HCT116 (cell line): Measurements from ENCODE around the gene RGCC. TPM values are rescaled to one million over a fixed set of nuclear protein-coding genes. Genes with fewer than 3 reads are reported as not detected.

Experiments
- ATAC-seq: fragments of 200-7000 bp; cut with Tn5 transposase; 2 replicates; pipeline ENCODE4 v1.9.1; 2020; ENCODE audit warnings: mild to moderate bottlenecking, moderate library complexity
- BruUV-seq: library from RNA; stranded (reverse); fragments of 400-500 nt; replicated peaks from 2 replicates; lab custom pipeline; 2021; lab: Mats Ljungman, UMichigan
- CTCF ChIA-PET: fragments of 300-600 bp; sonication (Branson Sonifier 250); formaldehyde crosslinking; loops from one replicate; lab custom pipeline; 2021; ENCODE audit warnings: antibody characterized with exemption; lab: Charles Lee
- POLR2A ChIA-PET: fragments of 300-600, 350-600 bp; sonication (Branson Sonifier 250); formaldehyde crosslinking; loops from one replicate; lab custom pipeline; 2021; ENCODE audit warnings: antibody characterized with exemption; lab: Charles Lee
- RAD21 ChIA-PET, 2 experiments: fragments of 300-600 bp; sonication (Branson Sonifier 250); formaldehyde crosslinking; loops; one replicate each; lab custom pipeline; 2023; ENCODE audit warnings: low total read pairs in 2 of 2; ENCODE audit not compliant: uncharacterized antibody in 2 of 2, unreplicated experiment in 2 of 2, low non-redundant PET in 1 of 2; lab: Charles Lee
- DNase-seq: peaks from one replicate; pipeline ENCODE4 v3.0.0-alpha.2; 2010; ENCODE audit warnings: low read depth, low spot score
- H2AFZ ChIP-seq: fragments of 200-600 bp; shearing (Covaris generic), sonication (generic); 2 replicates; pipeline ENCODE4 v1.6.1; 2017; ENCODE audit warnings: low read depth, mixed run types, mixed read lengths, antibody characterized with exemption, low read length; ENCODE audit not compliant: poor library complexity, severe bottlenecking
- H3K27ac ChIP-seq: 2 replicates; pipeline ENCODE4 v1.5.1; 2012; ENCODE audit warnings: low read depth, low read length
- H3K27me3 ChIP-seq: fragments of 200-600 bp; sonication (generic); 2 replicates; pipeline ENCODE4 v1.6.1; 2016; ENCODE audit warnings: mixed run types, low read length, mixed read lengths; ENCODE audit not compliant: insufficient read depth
- H3K36me3 ChIP-seq, 2 experiments: fragments of 200-500 bp in 1 of 2; fragments of 200-600 bp in 1 of 2; sonication (Bioruptor generic) in 1 of 2; sonication (generic) in 1 of 2; 2 replicates each; pipeline versions ENCODE4 v1.5.1 to v1.6.1; 2014 to 2016; ENCODE audit warnings: low read length in 2 of 2, inconsistent platforms in 1 of 2, mixed read lengths in 1 of 2, mixed run types in 1 of 2; ENCODE audit not compliant: insufficient read depth in 2 of 2, control insufficient read depth in 1 of 2
- H3K4me1 ChIP-seq, 2 experiments: fragments of 200-600 bp in 1 of 2; sonication (generic) in 1 of 2; 2 replicates each; pipeline versions ENCODE4 v1.5.1 to v1.6.1; 2012 to 2017; ENCODE audit warnings: low read length in 2 of 2, inconsistent platforms in 1 of 2, mild to moderate bottlenecking in 1 of 2, mixed read lengths in 1 of 2, mixed run types in 1 of 2, moderate library complexity in 1 of 2; ENCODE audit not compliant: insufficient read depth in 2 of 2, control insufficient read depth in 1 of 2
- H3K4me2 ChIP-seq: fragments of 200-600 bp; sonication (generic); 2 replicates; pipeline ENCODE4 v1.6.1; 2017; ENCODE audit warnings: mixed run types, low read length, mixed read lengths
- H3K4me3 ChIP-seq, 2 experiments: fragments of 200-600 bp in 1 of 2; sonication (generic) in 1 of 2; replicated peaks in 1 of 2; 2 replicates each; pipeline ENCODE4 v1.5.1; 2011 to 2016; ENCODE audit warnings: low read length in 2 of 2, control low read depth in 1 of 2, low read depth in 1 of 2, mild to moderate bottlenecking in 1 of 2, mixed read lengths in 1 of 2, mixed run types in 1 of 2
- H3K79me2 ChIP-seq: fragments of 200-600 bp; sonication (generic); 2 replicates; pipeline ENCODE4 v1.6.1; 2017; ENCODE audit warnings: mild to moderate bottlenecking, mixed run types, low read length, moderate library complexity, mixed read lengths; ENCODE audit not compliant: insufficient read depth
- H3K9ac ChIP-seq: fragments of 200-600 bp; sonication (generic); 2 replicates; pipeline ENCODE4 v1.6.1; 2016; ENCODE audit warnings: low read length, mixed read lengths
- H3K9me2 ChIP-seq: fragments of 200-600 bp; sonication (generic), shearing (Covaris generic); 2 replicates; pipeline ENCODE4 v1.6.1; 2017; ENCODE audit warnings: mixed run types, mild to moderate bottlenecking, moderate library complexity; ENCODE audit not compliant: insufficient read depth
- H3K9me3 ChIP-seq, 2 experiments: fragments of 200-500 bp in 1 of 2; fragments of 200-600 bp in 1 of 2; sonication (Bioruptor generic) in 1 of 2; sonication (generic) in 1 of 2; 2 replicates each; pipeline ENCODE4 v1.6.1; 2014 to 2017; ENCODE audit warnings: low read length in 2 of 2, mixed read lengths in 2 of 2, inconsistent platforms in 1 of 2, low read depth in 1 of 2, mild to moderate bottlenecking in 1 of 2, mixed run types in 1 of 2, moderate library complexity in 1 of 2; ENCODE audit not compliant: control insufficient read depth in 1 of 2, insufficient read depth in 1 of 2
- H4K20me1 ChIP-seq: fragments of 200-600 bp; sonication (generic), shearing (Covaris generic); 2 replicates; pipeline ENCODE4 v1.6.1; 2017; ENCODE audit warnings: mixed run types, mild to moderate bottlenecking, moderate library complexity; ENCODE audit not compliant: insufficient read depth
- CEBPB ChIP-seq: IDR thresholded peaks from 2 replicates; pipeline ENCODE4 v1.6.1; 2012; ENCODE audit warnings: low read depth
- EZH2phosphoT487 ChIP-seq: fragments of 200-600 bp; IDR thresholded peaks from 2 replicates; pipeline ENCODE4 v1.6.1; 2018; ENCODE audit warnings: antibody characterized with exemption, borderline replicate concordance
- FOSL1 ChIP-seq: IDR thresholded peaks from 2 replicates; pipeline ENCODE4 v1.6.1; 2012; ENCODE audit warnings: low read depth
- JUND ChIP-seq: IDR thresholded peaks from 2 replicates; pipeline ENCODE4 v1.6.1; 2012
- RAD21 ChIP-seq: IDR thresholded peaks from 2 replicates; pipeline ENCODE4 v1.6.1; 2012; ENCODE audit warnings: low read depth, mild to moderate bottlenecking
- SIN3A ChIP-seq: IDR thresholded peaks from 2 replicates; pipeline ENCODE4 v1.6.1; 2012; ENCODE audit warnings: low read depth
- SP1 ChIP-seq: IDR thresholded peaks from 2 replicates; pipeline ENCODE4 v1.6.1; 2012; ENCODE audit warnings: low read depth
- ZFX ChIP-seq: fragments of 450-650 bp; IDR thresholded peaks from 2 replicates; pipeline ENCODE4 v1.6.1; 2017
- ZNF274 ChIP-seq: fragments of 200-500 bp; sonication (Bioruptor generic); IDR thresholded peaks from 2 replicates; pipeline ENCODE4 v1.6.1; 2014; ENCODE audit warnings: mild to moderate bottlenecking, low read depth, low read length, inconsistent platforms
- intact Hi-C: fragments of 100-400 bp; cut with micrococcal nuclease; formaldehyde crosslinking; loops from 2 replicates; pipeline ENCODE4 v1.10.0; 2022
- total RNA-seq: library from RNA; stranded (reverse); gene quantifications from one replicate; pipeline ENCODE4 v1.2.1, GENCODE V29; 2021; ENCODE audit not compliant: unreplicated experiment
- TF ChIP-seq, protein P1 (sequence below): IDR thresholded peaks from 2 replicates; pipeline ENCODE4 v1.6.1; 2011; ENCODE audit warnings: mild to moderate bottlenecking, low read length, moderate library complexity; ENCODE audit not compliant: insufficient replicate concordance; ENCODE audit errors: extremely low read depth
- TF ChIP-seq, protein P2 (sequence below): IDR thresholded peaks from 2 replicates; pipeline ENCODE4 v1.6.1; 2012

RGCC gene
- total RNA-seq, 1 experiment from 2014 or later, result 3.2 TPM

DNA sequence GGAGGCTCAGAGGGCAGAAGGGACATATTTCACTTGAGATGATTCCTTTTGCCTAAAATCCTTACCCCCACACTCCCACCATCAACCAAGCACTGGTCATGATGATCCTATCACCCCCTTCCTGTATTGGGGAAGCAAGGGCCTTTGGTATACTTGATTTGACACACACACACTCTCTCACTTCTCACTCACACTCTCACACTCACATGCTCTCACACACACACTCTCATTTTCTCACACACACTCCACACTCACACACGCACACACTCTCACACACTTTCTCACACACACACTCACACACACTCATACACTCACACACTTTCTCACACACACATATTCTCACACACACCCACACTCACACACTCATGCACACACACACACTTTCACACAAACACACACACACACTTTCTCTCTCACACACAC lies 8.6 kb downstream of the RGCC start (continued):
- no peak for TF ChIP-seq RAD21

DNA sequence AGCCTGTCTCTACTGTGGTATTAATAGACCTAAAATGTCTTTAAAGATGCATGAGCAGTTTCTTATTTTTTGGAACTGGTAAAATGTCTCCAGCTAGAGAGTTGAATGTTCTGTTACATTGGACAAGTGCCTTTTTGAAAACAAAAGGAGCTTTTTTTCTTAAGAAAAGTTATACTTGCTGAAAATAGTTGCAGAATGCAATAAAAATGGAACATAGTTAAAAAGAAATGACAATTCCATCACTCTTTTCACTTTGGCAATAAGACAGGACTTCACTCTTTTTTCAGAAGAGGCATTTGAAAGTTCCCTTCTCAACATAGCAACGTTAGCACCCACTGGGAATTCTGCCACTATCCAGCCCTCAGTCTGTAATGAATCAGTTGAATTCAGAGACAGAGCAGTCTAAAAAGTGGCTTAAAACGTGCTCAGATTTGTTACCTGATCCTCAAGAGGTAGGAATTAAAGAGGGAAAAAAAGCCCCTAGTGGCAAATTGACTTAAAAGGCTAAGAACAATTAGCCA lies 10.1 kb downstream of the RGCC start:
- Histone ChIP-seq H3K9ac (no peak overlapping the region), H3K4me3 (no peak overlapping the region), H2AFZ (no peak overlapping the region), H4K20me1 (no peaks in the 10 kb centered on the region), H3K79me2 (no peaks in the 10 kb centered on the region), H3K9me2 (no peaks in the 10 kb centered on the region), H3K36me3 (no peaks in the 10 kb centered on the region), H3K27me3 (no peaks in the 10 kb centered on the region), H3K4me2 (no peak overlapping the region), H3K9me3 (no peaks in the 10 kb centered on the region), H3K27ac (no peak overlapping the region), H3K4me1 (peaks cover 0 to 5% of the 10 kb centered on the region in 2 experiments; a peak in 1 of 4 replicates)
- RAD21 ChIA-PET, result no interaction called here
- CTCF ChIA-PET, result no interaction called here
- no peak for TF ChIP-seq SP1
- no peak for TF ChIP-seq EZH2phosphoT487
- TF ChIP-seq CEBPB, result no peak
- no peak for TF ChIP-seq JUND
- no peak for TF ChIP-seq RAD21
- no peak for TF ChIP-seq ZFX
- TF ChIP-seq ZNF274, result no peak
- TF ChIP-seq SIN3A, result no peak
- TF ChIP-seq, protein P1, sequence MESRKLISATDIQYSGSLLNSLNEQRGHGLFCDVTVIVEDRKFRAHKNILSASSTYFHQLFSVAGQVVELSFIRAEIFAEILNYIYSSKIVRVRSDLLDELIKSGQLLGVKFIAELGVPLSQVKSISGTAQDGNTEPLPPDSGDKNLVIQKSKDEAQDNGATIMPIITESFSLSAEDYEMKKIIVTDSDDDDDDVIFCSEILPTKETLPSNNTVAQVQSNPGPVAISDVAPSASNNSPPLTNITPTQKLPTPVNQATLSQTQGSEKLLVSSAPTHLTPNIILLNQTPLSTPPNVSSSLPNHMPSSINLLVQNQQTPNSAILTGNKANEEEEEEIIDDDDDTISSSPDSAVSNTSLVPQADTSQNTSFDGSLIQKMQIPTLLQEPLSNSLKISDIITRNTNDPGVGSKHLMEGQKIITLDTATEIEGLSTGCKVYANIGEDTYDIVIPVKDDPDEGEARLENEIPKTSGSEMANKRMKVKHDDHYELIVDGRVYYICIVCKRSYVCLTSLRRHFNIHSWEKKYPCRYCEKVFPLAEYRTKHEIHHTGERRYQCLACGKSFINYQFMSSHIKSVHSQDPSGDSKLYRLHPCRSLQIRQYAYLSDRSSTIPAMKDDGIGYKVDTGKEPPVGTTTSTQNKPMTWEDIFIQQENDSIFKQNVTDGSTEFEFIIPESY, result no peak
- no peak for TF ChIP-seq FOSL1
- TF ChIP-seq, protein P2, sequence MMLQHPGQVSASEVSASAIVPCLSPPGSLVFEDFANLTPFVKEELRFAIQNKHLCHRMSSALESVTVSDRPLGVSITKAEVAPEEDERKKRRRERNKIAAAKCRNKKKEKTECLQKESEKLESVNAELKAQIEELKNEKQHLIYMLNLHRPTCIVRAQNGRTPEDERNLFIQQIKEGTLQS, result no peak
- BruUV-seq, result no TSS peak
- intact Hi-C loops, result no loop called here
- no peak for DNase-seq
- ATAC-seq, result no peak
- POLR2A ChIA-PET, result no interaction called here
